ENCODE data around the gene CPNE5. TPM values are rescaled to one million over a fixed set of nuclear protein-coding genes. Genes with fewer than 3 reads are reported as not detected.

The CPNE5 gene
- total and polyA plus RNA-seq, 9 of the 15 experiments (the other 6 are each of a cell fraction or from before 2014, with no cell fraction given): 0.14 to 1.0 (median 0.46) TPM; not detected in 2

DNA sequence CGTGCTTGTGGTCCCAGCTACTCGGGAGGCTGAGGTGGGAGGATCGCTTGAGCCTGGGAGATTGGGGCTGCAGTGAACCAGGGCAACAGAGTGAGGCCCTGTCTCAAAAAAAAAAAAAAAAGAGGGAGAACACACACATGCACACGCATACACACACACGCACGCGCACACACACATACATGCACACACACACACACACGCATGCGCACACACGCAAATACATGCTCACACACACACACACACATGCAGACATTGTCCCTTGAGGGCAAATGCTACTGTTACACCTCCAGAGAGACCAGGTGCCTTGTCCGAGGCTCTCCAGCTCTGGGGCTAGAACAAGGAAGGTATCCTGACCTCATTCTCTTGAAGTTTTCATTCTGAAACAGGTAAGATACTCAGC lies 77.1 kb downstream of the CPNE5 start:
- CTCF ChIA-PET (ENCODE audit: low intra/inter-chr PET ratio): no interaction called here

More for the DNA sequence above, 77.1 kb downstream of the CPNE5 start:
- intact Hi-C loops (cut with micrococcal nuclease) (loop anchor here (10.0 kb wide), 1 partner anchor 543 kb away; no protein-coding TSS in a partner anchor), in situ Hi-C loops (cut with MboI) (no loop called here)
- Histone ChIP-seq H3K4me1 (replicated peaks in 1 of 2; ENCODE audit: control insufficient read depth in 2 of 2, insufficient read depth in 2 of 2, low read length in 2 of 2) (peaks cover 8 to 12% of the 10 kb centered on the region in 2 experiments; a peak in 4 of 5 replicates), H3K36me3 (ENCODE audit: control insufficient read depth, insufficient read depth, low read length) (no peaks in the 10 kb centered on the region), H3K9me3 (replicated peaks; ENCODE audit: control insufficient read depth, insufficient read depth, low read depth, low read length) (no peaks in the 10 kb centered on the region), H2AFZ (ENCODE audit: low read depth, low read length) (no peak overlapping the region), H3K9me1 (ENCODE audit: control insufficient read depth, insufficient read depth, low read length) (no peaks in the 10 kb centered on the region), H3K4me2 (ENCODE audit: insufficient read depth, low read length) (no peak overlapping the region), H3K79me2 (ENCODE audit: control insufficient read depth, insufficient read depth, low read length) (no peaks in the 10 kb centered on the region), H3K27ac (ENCODE audit: extremely low read depth, low read depth, low read length) (no peak overlapping the region), H3K9ac (ENCODE audit: insufficient read depth in 1 of 2, low read depth in 2 of 2, low read length in 2 of 2) (no peak overlapping the region), H4K20me1 (replicated peaks; ENCODE audit: control insufficient read depth, insufficient read depth, low read length) (peaks cover 14% of the 10 kb centered on the region; the same call in 1 of the 2 replicates), H3K4me3 (no peak overlapping the region), H3K27me3 (ENCODE audit: control insufficient read depth in 2 of 2, insufficient read depth in 2 of 2, low read length in 2 of 2) (peaks cover 28 to 46% of the 10 kb centered on the region in 2 experiments; a peak in 4 of 5 replicates)
- no peak for DNase-seq (ENCODE audit: extremely low read depth in 1 of 4, low spot score in 3 of 4)
- ATAC-seq: no peak
- TF ChIP-seq ZNF384 (IDR thresholded peaks at IDR 0.05; ENCODE audit: low read depth, low read length) (0 out of 2 replicates have a peak, but pooled peaks have one; percentile 6), NRF1 (conservative IDR thresholded peaks at IDR 0.05 in 1 of 2, IDR thresholded peaks at IDR 0.05 in 1 of 2) (peak; percentile 41 to 57), TEAD1 (CRISPR knock-in tag; IDR thresholded peaks at IDR 0.05) (no peak), SAFB (IDR thresholded peaks at IDR 0.05; ENCODE audit: borderline replicate concordance, low read depth, low read length) (no peak)
- TF ChIP-seq, protein P1, sequence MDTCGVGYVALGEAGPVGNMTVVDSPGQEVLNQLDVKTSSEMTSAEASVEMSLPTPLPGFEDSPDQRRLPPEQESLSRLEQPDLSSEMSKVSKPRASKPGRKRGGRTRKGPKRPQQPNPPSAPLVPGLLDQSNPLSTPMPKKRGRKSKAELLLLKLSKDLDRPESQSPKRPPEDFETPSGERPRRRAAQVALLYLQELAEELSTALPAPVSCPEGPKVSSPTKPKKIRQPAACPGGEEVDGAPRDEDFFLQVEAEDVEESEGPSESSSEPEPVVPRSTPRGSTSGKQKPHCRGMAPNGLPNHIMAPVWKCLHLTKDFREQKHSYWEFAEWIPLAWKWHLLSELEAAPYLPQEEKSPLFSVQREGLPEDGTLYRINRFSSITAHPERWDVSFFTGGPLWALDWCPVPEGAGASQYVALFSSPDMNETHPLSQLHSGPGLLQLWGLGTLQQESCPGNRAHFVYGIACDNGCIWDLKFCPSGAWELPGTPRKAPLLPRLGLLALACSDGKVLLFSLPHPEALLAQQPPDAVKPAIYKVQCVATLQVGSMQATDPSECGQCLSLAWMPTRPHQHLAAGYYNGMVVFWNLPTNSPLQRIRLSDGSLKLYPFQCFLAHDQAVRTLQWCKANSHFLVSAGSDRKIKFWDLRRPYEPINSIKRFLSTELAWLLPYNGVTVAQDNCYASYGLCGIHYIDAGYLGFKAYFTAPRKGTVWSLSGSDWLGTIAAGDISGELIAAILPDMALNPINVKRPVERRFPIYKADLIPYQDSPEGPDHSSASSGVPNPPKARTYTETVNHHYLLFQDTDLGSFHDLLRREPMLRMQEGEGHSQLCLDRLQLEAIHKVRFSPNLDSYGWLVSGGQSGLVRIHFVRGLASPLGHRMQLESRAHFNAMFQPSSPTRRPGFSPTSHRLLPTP (IDR thresholded peaks at IDR 0.05; ENCODE audit: borderline replicate concordance, extremely low read depth, insufficient read length): no peak
- POLR2A ChIA-PET: interaction anchor here (0.6 to 1.6 kb wide), 4 partner anchors 37 to 253 kb away, joined by 3 to 4 read pairs (median 3); no protein-coding TSS in a partner anchor
- no peak for FAIRE-seq
- 30% methylated on average over 7 of the region's 11 CpGs for WGBS (ENCODE audit: insufficient coverage, low coverage, missing lambda C conversion rate)
- no TSS peak for BruUV-seq (replicated peaks)
